GM12801 (cell line): ENCODE data around the gene DNAJC28.

Source experiments
- CTCF ChIP-seq: IDR thresholded peaks from one replicate; pipeline ENCODE4 v1.5.1; 2011; ENCODE audit warnings: control low read depth; ENCODE audit not compliant: insufficient read length; ENCODE audit errors: extremely low read depth

DNAJC28 gene

GRCh38 chr21:33522297-33522952 lies 30.9 kb upstream of the DNAJC28 start:
- no peak for TF ChIP-seq CTCF

- TF ChIP-seq CTCF = no peak
Observed at GRCh38 chr21:33518899-33519298, 27.4 kb upstream of the DNAJC28 start.

GRCh38 chr21:33514229-33514628 lies 22.7 kb upstream of the DNAJC28 start:
- no peak for TF ChIP-seq CTCF

GRCh38 chr21:33512481-33512880 lies 21.0 kb upstream of the DNAJC28 start:
- no peak for TF ChIP-seq CTCF

- TF ChIP-seq CTCF = no peak
Observed at GRCh38 chr21:33511639-33512038, 20.1 kb upstream of the DNAJC28 start.

- no peak for TF ChIP-seq CTCF
Observed at GRCh38 chr21:33510826-33511225, 19.3 kb upstream of the DNAJC28 start.

GRCh38 chr21:33505833-33506232 lies 14.3 kb upstream of the DNAJC28 start:
- no peak for TF ChIP-seq CTCF
